Fibroblast of villous mesenchyme (primary cell): Measurements from ENCODE around the gene ASXL3. TPM values are rescaled to one million over a fixed set of nuclear protein-coding genes. Genes with fewer than 3 reads are reported as not detected.

Experiments used
- DNase-seq: peaks from one replicate; pipeline ENCODE4 v3.0.0-alpha.2; 2010; ENCODE audit warnings: low read depth
- H3K4me3 ChIP-seq: 2 replicates; pipeline ENCODE4 v1.5.1; 2011; ENCODE audit warnings: low read depth, mild to moderate bottlenecking, low read length
- total RNA-seq: library from RNA; depleted of rRNA; stranded (reverse); fragments of >200 nt; gene quantifications from 2 replicates; pipeline ENCODE4 v1.2.3, GENCODE V29; 2012
- TF ChIP-seq, protein P1 (sequence below): IDR thresholded peaks from 2 replicates; pipeline ENCODE4 v1.5.1; 2012; ENCODE audit warnings: low read depth, mild to moderate bottlenecking, low read length; ENCODE audit not compliant: insufficient read depth

ASXL3 gene
- under 0.01 and 0.64 TPM in 2 replicates for total RNA-seq

DNA sequence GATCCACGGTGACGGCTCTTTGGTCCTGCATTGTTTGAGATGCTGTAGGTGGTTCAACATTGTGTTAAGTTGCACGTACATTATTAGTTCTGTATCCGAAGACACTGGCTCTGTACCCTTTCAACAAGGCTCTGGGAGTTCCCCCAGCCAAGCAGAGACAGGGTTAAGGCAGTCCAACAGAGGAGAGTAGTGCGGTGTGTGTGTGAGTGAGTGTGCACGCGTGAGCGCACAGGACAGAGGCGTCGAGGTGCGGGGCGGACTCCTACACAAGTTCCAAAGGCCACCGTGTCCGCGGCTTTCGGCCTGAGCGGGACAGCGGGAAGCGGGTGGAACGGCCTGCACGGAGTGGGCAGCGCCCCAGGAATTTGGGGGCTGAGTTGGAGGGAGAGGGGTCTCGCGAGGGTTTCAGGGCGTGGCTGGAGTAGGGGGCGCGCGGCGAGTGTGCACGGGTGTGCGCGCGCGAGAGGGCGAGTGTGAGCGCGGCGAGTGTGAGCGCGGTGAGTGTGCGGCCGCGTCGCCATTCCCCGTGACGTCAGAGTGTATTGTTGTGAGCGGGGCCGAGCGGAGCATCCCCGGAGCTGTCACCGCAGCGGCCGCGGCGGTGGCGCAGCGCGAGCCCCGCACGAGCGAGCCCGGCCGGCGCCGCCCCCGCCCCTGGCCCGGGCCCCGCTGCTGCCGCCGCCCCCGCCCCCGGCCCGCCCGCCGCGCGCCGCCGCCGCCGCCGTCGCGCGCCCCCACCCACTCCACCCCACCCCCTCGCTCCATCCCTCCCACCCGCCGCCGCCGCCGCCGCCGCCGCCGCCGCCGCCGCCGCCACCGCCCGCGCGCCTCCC is at the start of gene ASXL3:
ASXL3 (plus strand) TSS at position 535 of the 833 bp plus-strand sequence. CDS start 413 bp downstream, outside the sequence.
- TF ChIP-seq, protein P1, sequence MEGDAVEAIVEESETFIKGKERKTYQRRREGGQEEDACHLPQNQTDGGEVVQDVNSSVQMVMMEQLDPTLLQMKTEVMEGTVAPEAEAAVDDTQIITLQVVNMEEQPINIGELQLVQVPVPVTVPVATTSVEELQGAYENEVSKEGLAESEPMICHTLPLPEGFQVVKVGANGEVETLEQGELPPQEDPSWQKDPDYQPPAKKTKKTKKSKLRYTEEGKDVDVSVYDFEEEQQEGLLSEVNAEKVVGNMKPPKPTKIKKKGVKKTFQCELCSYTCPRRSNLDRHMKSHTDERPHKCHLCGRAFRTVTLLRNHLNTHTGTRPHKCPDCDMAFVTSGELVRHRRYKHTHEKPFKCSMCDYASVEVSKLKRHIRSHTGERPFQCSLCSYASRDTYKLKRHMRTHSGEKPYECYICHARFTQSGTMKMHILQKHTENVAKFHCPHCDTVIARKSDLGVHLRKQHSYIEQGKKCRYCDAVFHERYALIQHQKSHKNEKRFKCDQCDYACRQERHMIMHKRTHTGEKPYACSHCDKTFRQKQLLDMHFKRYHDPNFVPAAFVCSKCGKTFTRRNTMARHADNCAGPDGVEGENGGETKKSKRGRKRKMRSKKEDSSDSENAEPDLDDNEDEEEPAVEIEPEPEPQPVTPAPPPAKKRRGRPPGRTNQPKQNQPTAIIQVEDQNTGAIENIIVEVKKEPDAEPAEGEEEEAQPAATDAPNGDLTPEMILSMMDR, result no peak
- H3K4me3 ChIP-seq, result peak within 1 kb of the TSS; percentile 63
- DNase-seq, result no peak

- TF ChIP-seq, protein P1, result no peak
- H3K4me3 ChIP-seq, result no peak overlapping the region
- no peak for DNase-seq
Observed at GRCh38 chr18:33532978-33533377, 45.0 kb upstream of the ASXL3 start.

- no peak overlapping the region for H3K4me3 ChIP-seq
- DNase-seq, result no peak
- TF ChIP-seq, protein P1, result no peak
Observed at GRCh38 chr18:33536904-33537303, 41.1 kb upstream of the ASXL3 start.

DNA sequence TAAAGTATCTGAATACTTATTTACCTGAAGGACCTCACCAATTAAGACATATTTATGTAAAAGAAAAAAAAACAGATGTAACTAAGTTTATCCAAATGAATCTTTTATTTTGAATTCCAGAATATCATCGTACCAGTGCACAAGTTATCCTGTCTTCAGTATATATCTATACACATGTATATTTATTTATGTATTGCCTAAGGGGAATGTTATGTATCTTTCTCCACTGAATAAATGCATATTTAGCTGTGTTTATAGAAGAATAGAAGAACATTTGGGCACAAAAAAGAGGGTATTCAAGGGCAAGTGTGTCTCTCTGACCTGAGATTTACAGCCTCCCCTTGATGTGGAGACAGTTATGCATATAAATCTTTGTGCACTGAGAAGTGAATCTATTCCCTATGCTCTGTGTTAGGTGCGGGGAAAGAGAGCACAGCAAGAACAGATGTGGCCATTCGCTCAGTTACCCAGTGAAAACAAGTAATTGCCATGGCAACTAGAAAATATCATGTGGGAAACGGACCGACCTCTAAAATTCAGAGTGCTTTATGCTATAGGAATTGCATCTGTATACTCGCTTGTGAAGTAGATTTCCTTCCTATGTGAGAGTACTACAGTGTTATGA is 39.5 kb upstream of the ASXL3 start:
- no peak for DNase-seq
- TF ChIP-seq, protein P1, result no peak
- no peak overlapping the region for H3K4me3 ChIP-seq

- no peak for DNase-seq
- TF ChIP-seq, protein P1, result no peak
- no peak overlapping the region for H3K4me3 ChIP-seq
Observed at GRCh38 chr18:33540392-33540791, 37.6 kb upstream of the ASXL3 start.

DNA sequence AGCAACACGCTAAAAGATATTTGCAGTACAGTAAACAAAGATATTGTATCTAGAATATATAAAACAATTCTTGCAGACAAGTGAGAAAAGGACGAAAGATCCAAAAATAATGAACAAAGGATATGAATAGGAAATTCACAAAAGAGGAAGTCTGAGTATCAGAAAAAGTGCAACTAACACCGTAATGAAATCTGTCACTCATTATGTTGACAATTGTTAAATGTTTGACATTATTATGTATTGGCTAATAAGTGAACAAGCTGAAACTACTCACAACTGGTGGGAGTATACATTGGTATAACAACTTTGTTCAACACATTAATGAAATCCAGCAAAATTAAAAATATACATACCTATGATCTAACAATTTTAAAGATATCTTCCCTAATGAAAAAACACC is 36.7 kb upstream of the ASXL3 start:
- DNase-seq, result no peak
- TF ChIP-seq, protein P1, result no peak
- H3K4me3 ChIP-seq, result no peak overlapping the region
